ENCODE results near the gene C1orf116.

The C1orf116 gene

DNA sequence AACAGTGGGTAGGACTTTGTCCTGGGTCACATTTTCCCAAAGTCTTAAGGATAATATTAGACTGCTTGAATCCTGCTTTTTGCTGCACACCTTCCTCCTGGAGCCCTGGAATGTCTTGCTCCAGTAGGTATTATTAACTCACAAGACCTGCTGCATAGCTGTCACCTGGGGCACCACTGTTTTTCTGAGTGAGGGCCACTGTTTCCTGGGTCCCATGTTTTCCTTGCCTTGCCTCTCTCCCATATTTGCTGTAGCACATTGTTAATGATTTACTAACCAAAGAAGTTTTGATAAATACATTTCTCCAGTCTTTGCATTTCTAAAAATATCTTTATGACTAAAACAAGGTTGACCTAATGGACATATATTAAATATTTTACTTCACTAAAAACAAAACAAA, 39.8 kb downstream of the C1orf116 start:
- no peak for DNase-seq (ENCODE audit: low read depth, low spot score)

DNA sequence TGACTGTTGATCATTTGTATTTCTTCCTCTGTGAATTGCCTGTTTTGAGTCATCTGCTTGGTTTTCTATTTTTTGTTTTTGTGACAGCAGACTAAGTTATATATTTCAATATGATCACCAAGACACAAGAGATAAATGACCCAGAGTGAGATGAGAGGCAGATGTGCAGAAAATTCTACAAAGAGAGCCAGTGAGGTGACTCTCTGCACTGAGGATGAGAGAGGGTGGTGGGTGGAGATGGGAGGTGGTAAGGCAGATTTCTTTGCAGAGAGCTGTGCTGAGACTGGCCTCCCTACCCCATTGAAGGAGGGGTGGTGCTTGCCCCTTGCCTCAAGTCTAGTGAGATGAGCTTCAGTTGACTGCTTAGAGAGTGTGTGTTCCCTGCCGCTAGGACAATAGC, 44.7 kb downstream of the C1orf116 start:
- DNase-seq (ENCODE audit: low read depth, low spot score): no peak

DNA sequence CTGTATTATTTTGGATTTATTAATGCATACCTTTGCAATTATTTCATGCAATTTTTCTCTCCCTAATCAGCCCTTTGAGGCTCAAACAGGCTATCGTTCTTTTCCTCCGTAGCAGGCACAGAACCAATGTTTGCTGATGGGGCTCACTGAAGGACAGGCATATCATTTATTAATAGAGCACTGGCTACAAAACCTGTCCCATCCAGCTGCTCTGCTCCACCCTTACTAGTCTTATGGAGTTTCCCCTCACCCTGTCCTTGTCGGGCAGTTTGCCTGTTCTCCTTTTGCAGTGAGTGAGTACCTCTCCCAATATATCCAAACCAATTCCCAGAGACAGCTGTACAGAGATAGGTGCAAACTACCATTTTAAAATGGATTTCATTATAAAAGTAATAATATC, 45.7 kb downstream of the C1orf116 start:
- DNase-seq (ENCODE audit: low read depth, low spot score): no peak

DNA sequence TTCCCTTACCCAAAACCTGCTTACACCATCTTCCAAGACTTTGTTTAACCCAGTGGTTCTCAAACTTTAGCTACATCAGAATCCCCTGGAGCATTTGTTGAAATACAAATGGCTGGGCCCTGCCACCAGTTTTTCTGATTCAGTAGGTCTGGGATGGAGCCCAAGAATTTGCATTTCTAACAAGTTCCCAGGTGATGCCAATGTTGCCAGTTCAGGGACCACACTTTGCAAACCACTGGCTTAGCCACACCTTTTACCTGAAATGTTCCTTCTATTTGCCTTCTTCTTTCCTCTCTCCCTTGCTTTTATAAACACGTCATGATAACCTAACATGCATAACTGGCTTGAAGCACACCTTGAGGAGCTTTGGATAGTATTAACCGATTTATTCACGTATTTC, 46.2 kb downstream of the C1orf116 start:
- no peak for DNase-seq (ENCODE audit: low read depth, low spot score)

DNA sequence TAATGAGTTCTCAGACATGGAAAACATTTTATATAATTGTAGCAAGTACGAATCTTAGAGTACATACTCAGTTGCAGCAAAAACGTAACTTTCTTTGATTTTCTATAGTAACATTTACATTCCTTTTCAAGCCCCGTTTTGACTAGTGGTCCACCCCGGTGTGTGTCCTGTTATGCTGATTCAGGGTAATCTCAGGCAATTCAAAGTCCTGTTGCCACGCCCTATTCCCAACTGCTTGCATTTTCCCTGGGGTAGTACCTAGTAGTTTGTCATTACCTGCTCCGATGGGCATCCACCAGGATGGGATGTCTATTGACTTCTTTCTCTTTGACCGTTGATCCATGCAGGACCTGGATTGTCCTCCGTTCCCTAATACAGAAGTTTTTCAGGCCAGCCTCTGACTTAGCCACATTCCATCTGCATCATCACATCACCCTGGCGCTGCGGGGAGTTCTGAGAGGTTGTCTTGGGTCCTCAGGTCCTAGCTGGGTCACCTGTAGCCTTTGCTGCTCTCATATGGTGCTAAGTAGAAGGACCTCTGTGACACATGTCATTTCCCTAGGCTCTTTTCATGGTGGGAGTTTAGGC, 47.3 kb downstream of the C1orf116 start:
- DNase-seq (ENCODE audit: low read depth, low spot score): peak; percentile 36

DNA sequence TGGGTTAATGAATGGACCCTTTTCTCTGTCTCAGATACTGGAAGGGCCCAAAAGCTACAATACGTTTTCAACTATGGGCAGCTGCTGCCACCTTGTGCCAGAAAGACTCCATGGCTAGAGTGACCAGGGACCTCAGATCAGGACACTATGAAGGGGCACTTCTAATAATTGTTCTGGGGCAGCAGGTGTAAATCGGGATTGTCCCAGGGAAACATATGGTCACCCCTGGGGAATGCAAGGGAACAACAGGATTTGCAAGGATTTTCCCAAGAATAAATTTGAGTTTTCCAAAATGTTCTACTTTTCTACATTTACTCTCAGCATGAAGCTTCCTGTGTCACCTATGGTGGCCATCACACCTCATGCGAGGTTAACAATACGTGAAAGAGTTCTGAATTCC, 50.3 kb downstream of the C1orf116 start:
- peak; percentile 67 for DNase-seq (ENCODE audit: low read depth, low spot score)

DNA sequence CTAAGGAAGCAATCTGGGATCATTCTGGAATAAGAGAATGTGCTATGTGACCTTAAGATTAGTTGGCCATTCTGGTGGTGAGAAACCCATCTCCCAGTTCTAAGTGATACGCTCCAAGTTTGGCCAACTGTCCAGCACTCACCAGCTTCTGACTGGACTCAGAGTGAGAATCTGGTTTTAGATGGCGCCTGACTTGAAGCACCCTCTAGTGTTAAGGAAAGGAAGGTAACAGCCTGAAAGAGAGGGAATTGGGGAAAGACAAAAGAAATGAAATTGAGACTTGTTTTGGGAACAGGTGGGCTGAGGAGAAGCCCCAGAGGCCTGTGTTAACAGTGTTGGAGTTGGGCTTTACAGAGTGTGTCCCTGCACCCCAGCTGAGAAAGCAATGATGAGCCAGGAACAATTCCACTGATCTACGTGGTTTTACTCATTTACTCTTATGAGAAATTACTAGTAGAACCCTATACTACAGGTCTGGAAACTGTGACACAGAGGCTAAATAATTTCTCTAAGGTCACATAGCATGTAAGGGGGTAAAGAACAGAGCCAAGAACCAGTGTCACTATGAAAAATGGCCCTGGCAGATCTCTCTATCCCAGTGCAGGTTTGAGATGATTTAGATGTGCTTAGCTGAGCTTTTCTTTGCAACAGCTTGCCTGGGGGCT, 53.0 kb downstream of the C1orf116 start:
- DNase-seq (ENCODE audit: low read depth, low spot score): peak; percentile 63

DNA sequence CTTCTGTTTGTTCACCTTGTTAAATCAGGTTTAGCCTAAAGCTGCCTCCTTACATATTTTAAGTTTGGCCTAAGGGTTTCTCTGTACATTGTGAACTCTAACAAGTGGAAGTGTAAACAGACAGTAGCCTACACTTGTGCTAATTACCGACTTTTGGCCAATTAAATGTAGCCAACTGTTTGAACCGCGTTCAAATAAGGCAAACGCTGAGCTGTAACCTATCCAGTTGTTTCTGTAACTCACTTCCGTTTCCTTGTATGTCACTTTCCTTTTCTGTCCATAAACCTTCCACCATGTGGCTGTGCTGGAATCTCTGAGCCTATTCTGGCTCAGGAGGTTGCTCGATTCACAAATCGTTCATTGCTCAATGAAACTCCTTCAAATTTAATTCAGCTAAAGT, 54.3 kb downstream of the C1orf116 start:
- DNase-seq (ENCODE audit: low read depth, low spot score): no peak

DNA sequence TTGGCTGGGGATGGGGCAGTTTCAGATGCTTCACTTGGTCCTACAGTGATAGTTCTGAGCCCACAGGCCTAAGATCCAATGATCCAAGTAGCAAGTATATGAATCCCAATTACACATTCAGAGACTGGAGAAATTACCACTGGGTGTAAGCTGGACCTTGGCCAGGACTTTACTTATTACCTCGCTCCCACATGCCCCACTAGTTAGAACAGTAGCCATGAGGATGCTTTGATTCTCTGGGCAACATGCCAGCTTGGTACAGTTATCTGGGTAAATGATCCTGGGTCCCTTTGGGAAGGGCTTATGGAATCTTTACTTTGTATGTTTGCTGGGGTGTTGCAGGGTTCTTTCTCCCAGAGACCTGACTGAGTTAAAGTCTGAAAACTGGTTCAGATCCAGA, 57.2 kb downstream of the C1orf116 start:
- DNase-seq (ENCODE audit: low read depth, low spot score): no peak

DNA sequence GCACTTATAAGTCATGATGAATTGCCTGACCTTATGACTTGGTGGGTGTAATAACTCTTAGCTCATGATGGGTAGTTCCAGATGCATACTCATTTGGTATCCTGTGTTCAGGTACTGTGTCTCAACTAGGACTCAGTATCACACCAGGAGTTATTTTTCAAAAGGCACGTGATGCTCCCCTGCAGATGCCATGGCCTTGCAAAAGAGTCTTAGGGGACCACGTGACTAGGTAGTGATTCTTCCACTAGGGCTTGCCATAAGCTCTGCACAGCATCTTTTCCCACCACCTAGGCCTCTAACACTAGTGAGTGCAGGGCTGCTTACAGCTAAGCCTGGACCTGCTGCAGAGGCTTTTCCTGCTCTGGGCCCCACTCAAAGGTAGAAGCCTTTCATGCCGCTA, 58.4 kb downstream of the C1orf116 start:
- no peak for DNase-seq (ENCODE audit: low read depth, low spot score)

DNA sequence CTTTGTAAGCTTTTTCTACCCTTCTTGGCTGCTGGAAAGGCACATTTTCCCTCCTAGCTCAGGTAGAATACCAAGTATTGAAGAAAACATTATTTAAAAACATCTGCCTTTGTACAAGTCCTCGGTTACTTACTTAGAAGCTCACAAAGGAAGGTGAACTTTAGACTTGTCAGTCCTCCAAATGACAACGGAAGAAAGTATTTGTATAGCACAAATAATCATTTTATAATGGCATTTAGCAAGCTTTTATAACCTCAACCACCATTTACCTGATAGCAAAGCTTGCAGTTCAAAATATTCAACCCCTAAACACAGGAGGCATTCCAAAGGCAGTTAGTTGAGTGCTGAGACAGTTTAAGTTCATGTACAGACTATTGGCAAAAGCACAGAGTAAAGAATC, 59.8 kb downstream of the C1orf116 start:
- no peak for DNase-seq (ENCODE audit: low read depth, low spot score)

DNA sequence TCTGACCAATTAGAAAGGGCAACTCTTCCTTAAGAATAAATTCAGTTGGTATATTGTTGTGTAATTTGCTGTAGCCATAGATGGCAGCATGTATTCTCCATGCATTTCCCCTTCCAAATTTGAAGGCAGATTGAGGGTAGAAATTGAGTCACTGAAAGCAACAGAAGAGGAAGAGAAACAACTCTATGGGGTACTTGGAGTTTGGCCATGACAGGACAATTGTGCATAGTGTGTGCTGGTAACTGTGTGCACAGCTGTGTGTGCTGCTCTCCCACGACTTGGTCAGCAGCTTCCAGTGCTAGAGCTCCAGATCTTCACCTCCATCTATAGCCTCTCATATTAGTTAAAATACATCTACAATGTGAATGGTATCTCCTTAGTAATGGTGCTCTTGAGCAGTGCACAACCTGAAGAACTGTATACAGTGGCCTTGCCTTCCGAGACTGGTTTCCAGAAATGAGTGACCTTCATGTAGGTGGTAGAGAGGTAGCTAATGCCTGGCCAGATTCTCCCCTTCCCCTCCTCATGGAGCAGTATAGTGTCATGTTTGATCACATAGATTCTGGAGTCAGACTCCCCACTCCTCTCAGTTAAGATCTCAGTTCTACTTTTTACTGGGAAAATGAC, 61.4 kb downstream of the C1orf116 start:
- no peak for DNase-seq (ENCODE audit: low read depth, low spot score)

DNA sequence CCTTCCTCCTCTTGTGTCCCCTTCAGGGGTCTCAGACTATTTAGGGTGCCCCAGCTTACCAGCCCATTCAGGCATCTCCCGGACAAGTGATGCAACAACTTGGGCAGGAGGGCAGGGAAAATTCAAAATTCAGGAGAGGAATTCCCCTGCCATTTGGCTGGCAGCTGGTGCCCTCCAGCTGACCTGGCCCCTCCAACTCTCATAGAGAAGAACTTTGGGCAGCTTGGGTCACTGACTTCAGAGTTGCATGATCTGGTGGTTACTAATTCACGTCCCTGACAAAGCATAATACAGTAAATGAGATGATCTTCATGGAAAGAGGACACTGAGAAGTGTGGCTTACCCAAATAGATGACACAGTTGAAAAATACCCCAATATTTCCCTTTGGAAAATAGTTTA, 62.1 kb downstream of the C1orf116 start, which contains the start of gene FCAMR:
Gene FCAMR (minus strand): TSS at position 15 of the 400 bp plus-strand sequence. CDS start 335 bp downstream, outside the sequence.
- no peak for DNase-seq (ENCODE audit: low read depth, low spot score)

DNA sequence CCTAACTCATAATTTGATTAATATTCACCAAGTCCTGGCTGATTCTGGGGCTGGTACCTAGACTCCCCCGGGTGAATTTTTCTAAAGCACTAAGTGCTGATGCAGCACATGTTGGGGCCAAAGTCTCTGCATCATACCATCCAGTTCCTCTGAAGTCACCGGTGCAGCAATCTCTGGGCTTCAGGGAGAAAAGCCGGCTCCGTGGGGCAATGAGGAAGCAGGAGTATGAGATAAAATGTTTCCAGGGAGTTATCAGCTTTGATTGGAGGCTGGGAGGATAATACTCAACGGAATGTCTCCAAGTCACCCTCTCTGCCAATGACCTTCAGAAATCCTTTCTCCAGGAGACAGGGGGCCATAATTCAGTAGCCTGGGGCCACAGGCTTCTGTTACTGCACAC, 63.5 kb downstream of the C1orf116 start:
- DNase-seq (ENCODE audit: low read depth, low spot score): no peak
